DOHH2 (cell line): ENCODE results near the gene GNAS-AS1.

ENCODE experiments used
- H3F3A ChIP-seq: fragments of 200-600 bp; sonication (generic), shearing (Covaris generic); 2 replicates; pipeline ENCODE4 v1.6.0; 2016; ENCODE audit warnings: antibody characterized with exemption, mild to moderate bottlenecking; ENCODE audit not compliant: control insufficient read depth, insufficient read depth
- H3K27ac ChIP-seq: fragments of 200-600 bp; sonication (generic); 2 replicates; pipeline ENCODE4 v1.5.1; 2014; ENCODE audit warnings: low read depth, mild to moderate bottlenecking, low read length, moderate library complexity
- H3K27me3 ChIP-seq: fragments of 200-600 bp; sonication (generic); 2 replicates; pipeline ENCODE4 v1.6.1; 2014; ENCODE audit warnings: mild to moderate bottlenecking, low read length, mixed read lengths; ENCODE audit not compliant: control insufficient read depth
- H3K36me3 ChIP-seq: fragments of 200-600 bp; sonication (generic); 2 replicates; pipeline ENCODE4 v1.6.1; 2014; ENCODE audit warnings: mild to moderate bottlenecking, low read length, moderate library complexity, mixed read lengths; ENCODE audit not compliant: control insufficient read depth
- H3K4me1 ChIP-seq: fragments of 200-600 bp; sonication (generic); 2 replicates; pipeline ENCODE4 v1.6.1; 2014; ENCODE audit warnings: mild to moderate bottlenecking, low read length, mixed read lengths; ENCODE audit not compliant: control insufficient read depth
- H3K4me2 ChIP-seq: fragments of 200-600 bp; sonication (generic); 2 replicates; pipeline ENCODE4 v1.6.0; 2014; ENCODE audit warnings: mild to moderate bottlenecking, low read length, moderate library complexity
- H3K4me3 ChIP-seq: fragments of 200-600 bp; sonication (generic); 2 replicates; pipeline ENCODE4 v1.5.1; 2014; ENCODE audit warnings: mild to moderate bottlenecking, low read length, mixed read lengths
- H3K79me2 ChIP-seq: fragments of 200-600 bp; sonication (generic); 2 replicates; pipeline ENCODE4 v1.6.1; 2014; ENCODE audit warnings: mild to moderate bottlenecking, low read length, mixed read lengths; ENCODE audit not compliant: control insufficient read depth
- H3K9me2 ChIP-seq: fragments of 200-600 bp; sonication (generic); replicated peaks from 2 replicates; pipeline ENCODE4 v1.6.1; 2014; ENCODE audit warnings: mild to moderate bottlenecking, low read length, mixed read lengths; ENCODE audit not compliant: control insufficient read depth
- H3K9me3 ChIP-seq: fragments of 200-600 bp; sonication (generic); 2 replicates; pipeline ENCODE4 v1.6.1; 2014; ENCODE audit warnings: antibody characterized with exemption, low read length, mixed read lengths; ENCODE audit not compliant: control insufficient read depth, insufficient read depth
- H4K20me1 ChIP-seq: fragments of 200-600 bp; sonication (generic); 2 replicates; pipeline ENCODE4 v1.6.0; 2014; ENCODE audit warnings: low read depth, mild to moderate bottlenecking, antibody characterized with exemption, low read length, moderate library complexity; ENCODE audit not compliant: control insufficient read depth, insufficient read depth
- CTCF ChIP-seq: fragments of 200-600 bp; sonication (generic); IDR thresholded peaks from one replicate; pipeline ENCODE4 v1.5.1; 2014; ENCODE audit warnings: antibody characterized with exemption, mild to moderate bottlenecking, low read depth, low read length; ENCODE audit not compliant: poor library complexity, severe bottlenecking

Gene GNAS-AS1

GRCh38 chr20:58772786-58773185 lies 77.9 kb downstream of the GNAS-AS1 start:
- Histone ChIP-seq H3F3A (no peaks in the 10 kb centered on the region), H3K27ac (no peak overlapping the region), H3K79me2 (no peaks in the 10 kb centered on the region), H3K4me2 (no peak overlapping the region), H3K9me3 (no peaks in the 10 kb centered on the region), H3K4me1 (no peaks in the 10 kb centered on the region), H3K27me3 (no peaks in the 10 kb centered on the region; the same call in 1 of the 2 replicates), H3K36me3 (no peaks in the 10 kb centered on the region), H4K20me1 (no peaks in the 10 kb centered on the region), H3K9me2 (no peaks in the 10 kb centered on the region), H3K4me3 (no peak overlapping the region)
- no peak for TF ChIP-seq CTCF
